H1 (cell line): ENCODE data around the gene DNAAF3. TPM values are rescaled to one million over a fixed set of nuclear protein-coding genes. Genes with fewer than 3 reads are reported as not detected.

Experiments
- SP2 ChIP-seq: IDR thresholded peaks from 2 replicates; pipeline ENCODE4 v1.6.1; 2012; ENCODE audit warnings: mild to moderate bottlenecking, low read length, inconsistent platforms
- TCF12 ChIP-seq: IDR thresholded peaks from 2 replicates; pipeline ENCODE4 v1.6.1; 2011; ENCODE audit warnings: low read depth, mild to moderate bottlenecking, low read length
- YY1 ChIP-seq: IDR thresholded peaks from 2 replicates; pipeline ENCODE4 v1.6.1; 2011; ENCODE audit warnings: low read depth, mild to moderate bottlenecking, low read length
- polyA plus RNA-seq, 7 experiments: library from polyadenylated mRNA; depleted of rRNA in 3 of 7; stranded (reverse) in 5 of 7; unstranded in 2 of 7; fragments of >200 nt in 5 of 7; fragments of 200-250 nt in 2 of 7; gene quantifications; 1 replicate in 5 of 7; 2 replicates in 1 of 7; 4 replicates in 1 of 7; pipeline versions ENCODE4 v1.2.1 to v1.2.3, GENCODE V29; 2011 to 2013; ENCODE audit warnings: missing spikeins in 2 of 7, mixed read lengths in 2 of 7
- total RNA-seq: library from RNA; stranded (reverse); fragmentation: NEBNext Ultra II Directional; extraction: Animal tissue kit (Norgen Biotek cat#: 25700); gene quantifications from 2 replicates; pipeline ENCODE4 v1.2.1, GENCODE V29; 2021
- TF ChIP-seq, protein P1 (sequence below): IDR thresholded peaks from 2 replicates; pipeline ENCODE4 v1.6.1; 2012; ENCODE audit warnings: low read length, inconsistent platforms

The DNAAF3 gene
- total and polyA plus RNA-seq, 2 of the 8 experiments (the other 6 are each of a cell fraction or from before 2014, with no cell fraction given): 5.4 to 8.0 TPM

DNA sequence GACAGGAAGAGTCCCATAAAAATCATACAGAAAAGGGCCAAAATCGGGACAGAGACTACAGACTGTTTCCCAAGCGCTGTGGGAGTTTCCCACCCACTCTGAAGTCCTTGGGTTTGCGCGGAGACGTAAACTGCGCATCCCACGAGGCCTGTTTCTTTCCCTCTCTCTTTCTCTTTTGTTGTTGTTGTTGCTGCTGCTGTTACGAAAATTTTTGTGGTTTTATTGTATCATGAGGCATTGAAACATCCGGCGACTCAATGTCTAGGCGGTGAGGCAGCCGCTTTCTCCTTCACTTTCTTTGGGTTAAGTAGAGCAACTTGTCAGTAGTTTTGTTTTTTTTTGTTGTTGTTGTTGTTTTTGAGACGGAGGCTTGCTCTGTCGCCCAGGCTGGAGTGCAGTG is 47.4 kb downstream of the DNAAF3 start (continued):
- TF ChIP-seq TCF12 (no peak), SP2 (no peak), YY1 (no peak)
- TF ChIP-seq, protein P1, sequence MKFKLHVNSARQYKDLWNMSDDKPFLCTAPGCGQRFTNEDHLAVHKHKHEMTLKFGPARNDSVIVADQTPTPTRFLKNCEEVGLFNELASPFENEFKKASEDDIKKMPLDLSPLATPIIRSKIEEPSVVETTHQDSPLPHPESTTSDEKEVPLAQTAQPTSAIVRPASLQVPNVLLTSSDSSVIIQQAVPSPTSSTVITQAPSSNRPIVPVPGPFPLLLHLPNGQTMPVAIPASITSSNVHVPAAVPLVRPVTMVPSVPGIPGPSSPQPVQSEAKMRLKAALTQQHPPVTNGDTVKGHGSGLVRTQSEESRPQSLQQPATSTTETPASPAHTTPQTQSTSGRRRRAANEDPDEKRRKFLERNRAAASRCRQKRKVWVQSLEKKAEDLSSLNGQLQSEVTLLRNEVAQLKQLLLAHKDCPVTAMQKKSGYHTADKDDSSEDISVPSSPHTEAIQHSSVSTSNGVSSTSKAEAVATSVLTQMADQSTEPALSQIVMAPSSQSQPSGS: no peak
- TF ChIP-seq, all 59 proteins: peak for 0
